ENCODE measurements around the gene UNC13C. TPM values are rescaled to one million over a fixed set of nuclear protein-coding genes. Genes with fewer than 3 reads are reported as not detected.

The UNC13C gene
- total and polyA plus RNA-seq, 2 of the 13 experiments (the other 11 are each of a cell fraction or from before 2014, with no cell fraction given): 0.04 TPM; not detected in 1

GRCh38 chr15:54619180-54619579, 640.9 kb downstream of the UNC13C start (continued):
- TF ChIP-seq ZNF615 (CRISPR knock-in tag; IDR thresholded peaks at IDR 0.05; ENCODE audit: borderline replicate concordance) (no peak), NR3C1 (CRISPR knock-in tag; IDR thresholded peaks at IDR 0.05) (no peak), SRY (CRISPR knock-in tag; IDR thresholded peaks at IDR 0.05) (no peak), PRPF4 (IDR thresholded peaks at IDR 0.05; ENCODE audit: low read depth, low read length, poor library complexity, severe bottlenecking) (no peak), ZMYM3 (CRISPR knock-in tag; IDR thresholded peaks at IDR 0.05) (no peak), ZNF414 (CRISPR knock-in tag; IDR thresholded peaks at IDR 0.05) (no peak), TCF7L2 (IDR thresholded peaks at IDR 0.05; ENCODE audit: low read depth, low read length) (no peak), GABPA (IDR thresholded peaks at IDR 0.05; ENCODE audit: low read depth, low read length) (no peak), GABPA (CRISPR knock-in tag; IDR thresholded peaks at IDR 0.05; ENCODE audit: low read depth) (no peak), ZNF230 (CRISPR knock-in tag; IDR thresholded peaks at IDR 0.05) (no peak), HNF4A (CRISPR knock-in tag; IDR thresholded peaks at IDR 0.05) (peak; percentile 36; the same call in 1 of the 2 replicates), ZNF713 (CRISPR knock-in tag; IDR thresholded peaks at IDR 0.05) (no peak), ZNF143 (CRISPR knock-in tag; IDR thresholded peaks at IDR 0.05) (no peak), MATR3 (CRISPR knock-in tag; IDR thresholded peaks at IDR 0.05) (no peak), TARDBP (CRISPR knock-in tag; IDR thresholded peaks at IDR 0.05) (no peak)

- no peak for DNase-seq (ENCODE audit: low spot score)
- Histone ChIP-seq H3K4me2 (ENCODE audit: low read depth, low read length) (no peak overlapping the region), H3K36me3 (replicated peaks in 1 of 2; ENCODE audit: control insufficient read depth in 1 of 2, insufficient read depth in 2 of 2, low read length in 2 of 2) (no peaks in the 10 kb centered on the region), H3K27me3 (ENCODE audit: control insufficient read depth in 1 of 2, insufficient read depth in 2 of 2, low read length in 2 of 2) (no peaks in the 10 kb centered on the region), H3K27ac (ENCODE audit: extremely low read length, insufficient read depth, low read length) (no peak overlapping the region), H3K9ac (ENCODE audit: insufficient read depth, low read depth, low read length) (no peak overlapping the region), H3K4me1 (ENCODE audit: insufficient read depth, low read length) (peaks cover 28% of the 10 kb centered on the region), H4K20me1 (ENCODE audit: insufficient read depth, low read length) (no peaks in the 10 kb centered on the region), H3K9me3 (ENCODE audit: low read length) (no peaks in the 10 kb centered on the region), H2AFZ (ENCODE audit: low read length) (no peak overlapping the region), H3K4me3 (replicated peaks in 1 of 3; ENCODE audit: insufficient read depth in 1 of 3, low read depth in 2 of 3, low read length in 3 of 3) (no peak overlapping the region), H3K79me2 (ENCODE audit: insufficient read depth, low read length) (no peaks in the 10 kb centered on the region)
- no peak for TF ChIP-seq ZNF276 (CRISPR knock-in tag; IDR thresholded peaks at IDR 0.05; ENCODE audit: low read depth)
- no peak for TF ChIP-seq REL (CRISPR knock-in tag; conservative IDR thresholded peaks at IDR 0.05)
- no peak for TF ChIP-seq ZNF441 (CRISPR knock-in tag; IDR thresholded peaks at IDR 0.05; ENCODE audit: borderline replicate concordance)
- TF ChIP-seq EP300 (IDR thresholded peaks at IDR 0.05; ENCODE audit: low read depth in 2 of 2, low read length in 2 of 2): no peak
- TF ChIP-seq EP300 (CRISPR knock-in tag; IDR thresholded peaks at IDR 0.05; ENCODE audit: borderline replicate concordance): no peak
- TF ChIP-seq ZNF263 (CRISPR knock-in tag; IDR thresholded peaks at IDR 0.05): no peak
- TF ChIP-seq ZZZ3 (CRISPR knock-in tag; IDR thresholded peaks at IDR 0.05; ENCODE audit: borderline replicate concordance): no peak
- intact Hi-C loops (cut with micrococcal nuclease; ENCODE audit: unreplicated experiment): no loop called here
- 39% methylated on average over 3 of the region's 3 CpGs for WGBS (ENCODE audit: low lambda C conversion rate)
- ChIA-PET POLR2A (no interaction called here), CTCF (ENCODE audit: low intra/inter-chr PET ratio, low total read pairs) (no interaction called here)
- no peak for FAIRE-seq
- ATAC-seq: no peak
- no TSS peak for BruUV-seq (replicated peaks)
- in situ Hi-C loops (cut with HindIII; ENCODE audit: extremely low pct_ligation_motif_present, low pct_unique_long_range_greater_than_20kb): no loop called here
Observed at GRCh38 chr15:54620916-54621315, 642.7 kb downstream of the UNC13C start.
